GM19455 (cell line): Measurements from ENCODE around the gene DENND5A.

Experiments
- ATAC-seq: cut with Tn5 transposase; IDR thresholded peaks from one replicate; pipeline ENCODE4 v1.9.1; 2021; ENCODE audit not compliant: unreplicated experiment

Gene DENND5A

DNA sequence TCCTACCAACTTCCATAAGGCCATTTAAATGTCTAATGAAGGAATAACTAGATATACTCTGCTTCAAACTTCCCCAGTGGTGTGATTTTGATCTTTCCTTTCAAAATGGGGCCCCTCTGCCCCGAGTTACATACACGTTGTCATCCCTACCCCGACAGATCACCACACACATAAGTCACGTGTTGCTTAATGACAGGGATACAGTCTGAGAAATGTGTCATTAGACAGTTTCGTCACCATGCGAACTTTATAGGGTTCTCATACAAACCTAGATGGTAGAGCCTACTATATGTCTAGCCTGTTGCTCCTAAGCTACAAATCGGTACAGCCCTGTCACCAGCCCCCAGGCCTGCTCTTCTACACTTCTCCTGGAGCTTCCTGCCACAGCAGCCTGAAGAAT lies 124.0 kb downstream of the DENND5A start:
- no peak for ATAC-seq

DNA sequence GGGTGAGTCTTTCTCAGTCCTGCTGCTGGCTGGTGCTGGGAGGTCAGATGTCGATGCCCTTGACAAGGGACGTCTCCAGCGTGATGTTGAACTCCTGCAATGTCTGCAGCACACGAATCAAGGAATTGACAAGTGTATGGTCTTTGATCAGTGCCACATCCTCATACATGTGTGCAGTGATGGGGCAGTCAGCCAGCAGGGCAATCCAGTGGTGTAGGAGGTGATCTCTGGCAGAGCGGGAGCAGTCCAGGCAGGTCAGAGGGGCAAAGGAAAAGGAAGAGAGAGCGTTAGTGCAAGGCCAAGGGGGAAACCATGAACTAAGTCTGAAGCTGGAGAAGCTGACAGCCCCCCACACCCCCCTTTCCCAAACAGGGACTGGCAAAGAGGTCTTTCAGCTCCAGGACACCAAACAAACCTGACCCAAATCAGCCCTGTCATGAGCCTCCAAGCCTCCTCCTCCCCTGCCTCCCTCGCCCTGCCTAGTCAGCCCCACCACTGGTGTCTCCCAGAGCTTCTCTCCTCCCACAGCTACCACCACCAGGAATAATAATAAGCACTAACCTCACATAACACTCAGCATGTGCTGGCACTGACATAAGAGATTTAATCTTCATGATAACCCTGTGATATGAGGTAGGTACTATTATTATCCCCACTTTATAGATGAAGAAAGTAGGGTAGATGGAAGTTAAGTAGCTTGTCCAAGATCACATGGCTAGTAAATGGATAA lies 125.4 kb downstream of the DENND5A start:
- no peak for ATAC-seq

DNA sequence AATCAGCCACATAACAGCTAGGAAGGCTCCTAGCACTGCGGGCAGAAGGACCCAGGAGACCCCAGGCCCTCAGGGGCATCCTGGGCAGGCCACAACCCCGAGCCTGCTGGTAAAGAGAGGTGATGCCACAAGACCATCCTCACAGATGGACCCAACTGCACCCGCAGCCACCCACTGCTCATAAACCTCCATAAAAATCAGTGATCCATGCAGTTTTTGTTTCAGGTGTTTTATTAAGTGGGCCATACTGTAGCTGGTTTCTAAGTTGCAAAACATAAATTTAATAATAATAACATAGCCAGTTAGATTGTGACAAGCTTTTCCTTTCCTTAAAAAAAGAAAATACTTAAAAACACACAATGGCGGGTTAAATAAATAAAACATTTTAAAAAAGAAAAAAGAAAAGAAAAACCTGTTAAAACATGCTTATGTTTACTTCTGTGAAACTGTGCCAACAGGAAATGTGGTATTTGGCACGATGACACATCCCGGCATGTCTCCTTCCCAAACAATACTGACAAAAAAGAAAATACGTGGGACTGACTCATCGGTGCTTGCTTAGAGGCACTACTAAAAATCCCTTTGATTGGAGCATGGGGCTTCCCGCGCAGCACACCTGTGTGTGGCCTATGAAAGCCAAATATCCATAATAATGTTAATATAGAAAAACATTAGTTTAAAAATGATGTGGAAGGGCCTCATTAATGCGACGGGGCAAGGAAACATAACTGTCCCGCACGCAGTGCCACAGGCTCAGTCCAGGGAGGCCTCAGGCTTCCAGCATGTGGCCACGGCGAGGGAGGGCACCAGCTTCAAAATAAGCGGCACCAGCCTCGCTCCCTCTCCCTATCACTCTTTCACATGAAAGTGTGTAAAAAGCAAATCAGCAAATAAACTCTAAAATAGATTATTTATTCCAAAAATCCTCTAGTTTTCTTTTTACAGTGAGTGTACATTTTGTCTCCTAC lies 126.3 kb downstream of the DENND5A start:
- ATAC-seq = no peak

DNA sequence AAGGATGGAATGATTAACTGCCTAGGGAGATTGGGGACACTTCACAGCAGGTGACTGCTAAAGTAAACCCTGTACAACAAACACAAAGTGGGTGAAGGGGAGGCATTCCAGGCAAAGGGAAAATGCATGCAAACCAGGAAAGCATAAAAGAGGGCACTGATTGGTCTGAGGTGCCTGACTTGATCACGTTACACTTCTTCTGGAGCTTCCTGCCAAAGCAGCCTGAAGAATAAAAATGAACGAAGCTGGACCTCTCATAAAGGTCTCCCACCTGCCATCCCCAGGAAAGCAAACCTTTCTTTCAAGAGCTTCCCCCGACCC lies 127.1 kb downstream of the DENND5A start:
- ATAC-seq = no peak

DNA sequence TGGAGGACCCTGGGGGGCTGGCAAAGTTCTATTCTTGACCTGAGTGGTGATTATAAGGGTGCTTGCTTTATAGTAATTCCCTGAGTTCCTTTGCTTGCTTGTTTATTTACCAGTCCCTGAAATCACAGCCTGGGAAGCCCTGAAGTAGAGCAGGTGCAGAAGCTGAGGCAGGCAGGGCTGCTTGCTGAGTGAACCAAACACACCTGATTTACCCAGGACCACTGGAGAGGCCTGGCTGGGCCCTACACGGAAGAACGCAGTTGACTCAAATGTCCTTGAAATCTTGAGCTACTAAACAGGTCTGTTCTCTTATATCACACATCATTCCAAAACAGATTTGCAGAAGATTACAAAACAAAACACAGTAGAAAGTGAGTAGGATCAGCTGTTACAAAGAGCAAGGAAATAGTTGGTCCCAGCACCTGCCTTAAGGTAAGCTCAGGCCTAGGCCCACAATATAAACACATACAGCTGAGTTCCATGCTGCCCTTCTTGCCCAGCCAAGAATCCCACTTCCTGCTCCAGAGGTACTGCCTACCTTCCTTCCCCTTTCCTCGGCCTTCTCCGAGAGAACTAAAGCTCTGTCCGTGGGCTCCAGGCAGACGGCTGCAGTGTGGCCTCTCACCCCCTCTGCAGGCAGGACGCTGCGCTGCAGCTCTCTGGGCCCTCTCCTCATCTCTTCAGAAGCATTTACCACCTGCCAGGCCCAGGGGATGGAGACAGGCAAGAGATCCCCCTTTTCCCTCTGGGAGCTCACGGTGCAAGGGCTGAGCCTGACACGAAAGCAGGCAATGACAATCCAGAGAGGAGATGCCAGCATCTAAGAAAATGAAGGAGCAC lies 127.6 kb downstream of the DENND5A start:
- ATAC-seq = no peak

DNA sequence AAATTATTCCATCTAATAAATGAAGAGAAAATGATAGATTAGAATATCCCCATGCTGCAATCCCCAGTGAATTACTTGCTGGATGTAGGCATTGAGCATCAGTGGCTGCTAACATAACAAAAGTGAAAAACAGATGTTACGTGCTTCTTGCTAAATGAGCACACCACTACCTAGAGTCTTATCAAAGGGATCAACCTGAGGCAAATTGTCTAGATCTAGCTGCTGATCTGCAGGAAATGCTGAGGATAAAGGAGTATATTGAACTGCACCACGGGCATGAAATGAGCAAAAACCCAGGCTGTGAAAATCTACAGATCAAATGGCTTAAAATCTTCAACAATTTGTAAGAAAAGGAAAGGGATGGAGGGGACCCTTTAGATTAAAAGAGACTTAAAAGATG lies 128.4 kb downstream of the DENND5A start:
- ATAC-seq = no peak

DNA sequence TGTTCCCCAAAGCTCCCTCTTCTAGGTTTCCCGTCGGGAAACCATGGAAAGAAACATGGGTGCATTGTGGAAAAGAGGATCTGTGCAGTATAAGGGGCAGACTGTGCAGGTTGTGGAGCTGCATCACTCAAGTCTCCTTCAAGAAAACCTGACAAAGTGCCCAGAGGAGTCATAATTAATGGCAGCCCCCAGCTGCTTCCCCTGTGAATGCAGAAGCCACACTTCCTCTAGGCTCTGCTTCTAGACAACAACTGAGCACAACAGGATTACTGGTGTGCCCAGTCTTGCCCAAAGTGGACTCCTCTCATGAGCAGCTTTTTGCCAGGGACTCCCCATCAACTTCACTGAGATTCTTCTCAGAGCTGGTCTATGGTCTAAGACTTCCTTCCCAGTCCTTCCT lies 131.2 kb downstream of the DENND5A start:
- no peak for ATAC-seq

DNA sequence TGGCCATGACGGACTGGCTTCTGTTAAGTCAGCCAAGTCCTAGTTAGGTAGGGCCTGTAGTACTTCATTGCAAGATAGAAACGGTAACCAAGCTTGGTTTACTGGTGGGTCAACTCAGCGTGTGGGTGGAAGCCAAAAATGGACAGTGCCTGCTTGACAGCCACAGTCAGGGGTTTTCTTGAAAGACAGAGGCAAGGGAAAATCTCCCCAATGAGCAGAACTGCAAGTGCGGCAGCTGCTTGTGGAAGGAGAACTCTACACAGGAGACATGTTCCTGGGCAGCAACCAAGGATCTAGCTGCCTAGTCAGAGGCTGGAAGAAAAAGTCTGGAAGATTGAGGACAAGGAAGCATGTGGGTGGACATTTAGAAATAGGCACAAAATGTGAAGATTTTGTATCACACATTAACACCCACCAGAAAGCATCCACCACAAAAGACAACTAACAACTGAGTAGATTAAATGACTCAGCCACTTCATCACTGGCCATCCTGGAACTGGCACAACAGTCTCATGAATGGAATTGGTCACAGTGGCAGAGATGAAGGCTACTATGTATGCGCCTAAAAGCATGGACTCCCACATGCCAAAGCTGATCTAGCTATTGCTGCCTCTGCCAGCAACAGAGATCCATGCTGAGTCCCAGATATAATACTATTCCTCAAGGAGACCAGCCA lies 132.8 kb downstream of the DENND5A start:
- no peak for ATAC-seq

DNA sequence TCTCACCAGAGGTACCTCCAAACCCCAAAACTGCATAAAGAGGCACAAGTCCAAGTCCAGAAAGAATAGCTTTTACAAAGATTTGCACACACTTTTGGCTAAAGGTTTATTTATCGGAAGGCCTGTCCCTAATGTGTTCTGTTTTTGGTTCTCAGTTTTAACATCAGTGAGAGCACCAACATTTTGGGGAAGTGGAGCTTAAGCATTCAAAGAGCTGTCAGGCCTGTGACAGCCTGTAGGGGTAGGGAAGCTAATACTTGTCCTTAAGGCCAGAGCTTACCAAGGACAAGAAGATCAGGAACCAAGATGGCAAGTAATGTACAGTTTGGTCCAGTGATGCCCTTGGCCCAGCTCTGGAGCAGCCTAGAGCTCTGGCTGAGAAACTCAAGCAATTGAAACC lies 134.9 kb downstream of the DENND5A start:
- no peak for ATAC-seq

DNA sequence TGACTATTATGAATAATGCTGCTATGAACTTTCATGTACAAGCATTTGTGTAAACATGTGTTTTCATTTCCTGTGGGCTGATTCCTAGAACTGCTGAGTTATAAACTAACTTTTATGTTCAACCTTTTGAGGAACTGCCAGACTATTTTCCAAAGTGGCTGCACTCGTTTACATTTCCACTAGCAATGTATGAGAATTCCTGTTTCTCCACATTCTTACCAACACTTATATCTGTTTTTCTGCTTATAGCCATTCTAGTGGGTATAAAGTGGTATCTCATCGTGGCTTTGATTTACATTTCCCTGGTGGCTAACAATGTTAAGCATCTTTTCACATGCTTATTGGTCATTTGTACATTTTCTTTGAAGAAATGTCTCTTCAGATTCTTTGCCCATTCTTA lies 138.5 kb downstream of the DENND5A start:
- no peak for ATAC-seq

DNA sequence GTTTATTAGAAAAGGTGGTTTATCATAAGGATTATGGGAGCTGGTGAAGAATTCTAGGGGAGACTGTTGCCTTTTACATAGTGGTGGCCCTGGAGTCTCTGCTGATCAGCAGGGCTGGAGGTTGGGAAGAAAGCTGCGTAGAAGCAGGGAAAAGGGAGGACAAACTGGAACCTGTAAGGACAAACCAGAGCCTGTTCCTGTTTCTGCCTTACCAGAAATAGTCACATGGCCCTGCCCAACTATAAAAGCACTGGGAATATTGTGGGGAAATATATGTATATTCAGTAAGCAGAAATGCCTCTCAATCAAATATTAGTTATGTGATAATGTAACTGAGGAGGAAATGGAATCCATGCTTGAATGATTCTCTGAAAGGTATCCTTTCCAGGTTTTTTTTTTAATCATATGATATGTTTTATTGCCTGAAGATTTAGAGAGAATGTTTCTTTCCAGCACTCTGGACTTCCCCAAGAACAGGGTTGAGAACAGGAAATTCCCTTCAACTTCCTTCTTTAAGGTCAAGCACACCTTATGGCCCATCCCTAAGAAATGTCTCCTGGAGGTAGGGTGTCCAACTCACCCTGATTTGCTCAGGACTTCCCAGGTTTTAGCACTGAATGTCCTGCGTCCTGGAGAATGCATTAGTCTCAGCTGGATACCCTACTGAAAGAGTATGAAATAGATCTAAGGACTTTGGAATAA lies 139.8 kb downstream of the DENND5A start:
- no peak for ATAC-seq

DNA sequence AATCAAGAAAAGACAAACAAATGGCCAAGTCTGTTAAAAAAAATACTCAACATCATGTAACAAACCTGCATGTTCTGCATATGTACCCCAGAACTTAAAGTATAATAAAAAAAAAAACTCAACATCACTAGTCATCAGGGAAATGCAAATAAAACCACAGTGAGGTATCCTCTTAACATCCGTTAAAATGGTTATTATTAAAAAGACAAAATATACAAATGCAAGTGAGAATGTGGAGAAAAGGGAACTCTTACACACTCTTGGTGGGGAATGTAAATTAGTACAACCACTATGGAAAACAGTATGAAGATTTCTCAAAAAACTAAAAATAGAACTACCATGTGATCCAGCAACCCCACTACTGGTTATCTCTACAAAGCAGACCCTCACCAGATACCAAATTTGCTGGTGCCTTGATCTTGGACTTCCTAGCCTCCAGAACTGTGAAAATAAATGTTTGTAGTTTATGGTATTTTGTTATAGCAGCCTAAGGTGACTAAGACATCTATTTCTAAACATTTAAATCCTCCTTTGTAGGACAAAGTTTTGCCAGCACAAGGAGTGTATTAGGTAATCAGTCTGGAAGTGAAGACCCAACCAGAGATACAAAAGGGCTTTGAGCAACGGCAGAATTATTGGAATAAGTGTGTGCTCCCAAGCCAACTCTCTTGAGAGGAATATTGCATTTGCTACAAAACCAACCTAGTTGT lies 141.4 kb downstream of the DENND5A start:
- ATAC-seq = no peak

DNA sequence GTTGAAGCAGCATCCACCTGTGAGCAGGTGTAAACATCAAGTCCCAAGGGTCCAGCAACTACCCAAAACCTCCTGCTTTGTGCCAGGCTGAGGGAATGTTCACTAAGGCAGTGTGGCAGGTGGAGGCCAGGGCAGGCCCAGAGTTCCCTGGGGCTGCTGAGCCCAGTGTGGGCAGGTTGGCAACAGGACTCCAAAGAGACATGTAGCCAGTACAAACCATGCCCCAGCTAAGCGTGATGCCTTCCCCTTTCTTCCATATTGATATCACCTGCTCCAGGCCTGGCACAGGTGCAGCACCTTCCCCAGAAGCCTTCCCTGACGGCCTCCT lies 143.7 kb downstream of the DENND5A start:
- no peak for ATAC-seq

DNA sequence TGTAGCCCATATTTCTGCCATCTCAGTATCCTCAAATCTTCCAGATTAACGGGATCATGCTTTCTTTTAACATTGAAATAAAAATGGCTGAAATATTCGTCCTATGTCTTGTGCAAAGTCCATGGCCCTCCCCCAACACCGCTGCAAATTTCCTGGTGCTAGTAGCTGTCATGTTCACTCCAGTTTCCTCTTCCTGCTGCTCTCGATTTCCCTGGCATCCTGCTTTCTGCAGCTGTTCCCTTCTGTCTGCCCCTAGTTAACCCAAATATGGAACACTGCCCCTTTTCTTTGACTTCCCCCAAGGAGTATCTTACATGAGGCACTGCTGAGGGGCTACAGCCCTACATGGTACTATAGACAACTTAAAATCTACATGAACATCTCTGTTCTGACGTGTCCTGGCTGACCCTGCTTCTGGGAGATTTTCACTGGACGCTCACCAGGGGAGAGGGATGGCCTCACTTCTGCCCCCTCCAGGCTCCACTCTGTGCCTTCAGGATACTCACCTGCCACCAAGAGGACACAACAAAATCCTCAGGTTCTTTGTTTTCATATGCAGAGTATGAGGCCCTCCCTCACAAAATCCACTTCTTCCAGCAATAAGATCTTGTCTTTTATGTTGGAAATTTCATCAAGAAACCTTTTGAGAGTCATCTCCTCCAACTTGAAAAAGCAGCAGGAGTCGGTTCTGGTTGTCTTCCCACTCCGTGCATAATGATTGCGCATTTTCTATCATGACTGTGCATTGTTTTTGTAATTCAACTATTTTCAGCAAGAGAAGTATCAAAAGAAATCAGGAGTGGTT lies 144.3 kb downstream of the DENND5A start:
- ATAC-seq = no peak

DNA sequence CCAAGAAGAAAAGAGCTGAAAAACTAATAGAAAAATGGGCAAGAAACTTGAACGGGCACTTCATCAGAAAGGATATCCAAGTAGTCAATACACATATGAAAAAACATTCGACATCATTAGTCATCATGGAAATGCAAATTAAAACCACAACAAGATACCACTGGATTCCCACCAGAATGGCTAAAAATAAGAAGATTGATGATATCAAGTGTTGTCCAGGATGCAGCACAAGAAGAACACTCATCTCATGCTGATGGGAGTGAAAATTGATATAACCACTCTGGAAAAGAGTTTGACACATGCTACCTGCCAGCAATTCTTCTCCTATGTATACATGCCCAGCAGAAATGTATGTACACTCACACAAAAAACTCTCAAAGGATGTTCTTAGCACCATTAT lies 146.9 kb downstream of the DENND5A start:
- ATAC-seq = no peak

DNA sequence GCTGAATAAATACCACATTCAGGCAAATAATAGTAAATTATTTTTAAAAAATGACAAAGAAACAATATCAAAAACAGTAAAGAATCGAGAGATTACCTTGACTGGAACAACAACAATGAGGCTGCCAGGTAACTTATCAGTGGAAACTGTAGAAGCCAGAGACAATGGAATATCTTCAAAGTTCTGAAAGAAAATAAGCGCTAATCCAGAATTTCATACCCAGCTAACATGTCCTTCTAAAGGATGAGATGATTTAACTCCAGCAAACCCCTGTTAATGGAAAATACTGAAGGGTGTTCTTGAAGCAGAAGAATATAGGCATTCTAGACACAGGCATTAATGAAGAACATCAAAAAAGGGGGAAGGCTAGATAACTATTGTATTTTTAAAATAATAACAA lies 153.1 kb downstream of the DENND5A start:
- no peak for ATAC-seq

DNA sequence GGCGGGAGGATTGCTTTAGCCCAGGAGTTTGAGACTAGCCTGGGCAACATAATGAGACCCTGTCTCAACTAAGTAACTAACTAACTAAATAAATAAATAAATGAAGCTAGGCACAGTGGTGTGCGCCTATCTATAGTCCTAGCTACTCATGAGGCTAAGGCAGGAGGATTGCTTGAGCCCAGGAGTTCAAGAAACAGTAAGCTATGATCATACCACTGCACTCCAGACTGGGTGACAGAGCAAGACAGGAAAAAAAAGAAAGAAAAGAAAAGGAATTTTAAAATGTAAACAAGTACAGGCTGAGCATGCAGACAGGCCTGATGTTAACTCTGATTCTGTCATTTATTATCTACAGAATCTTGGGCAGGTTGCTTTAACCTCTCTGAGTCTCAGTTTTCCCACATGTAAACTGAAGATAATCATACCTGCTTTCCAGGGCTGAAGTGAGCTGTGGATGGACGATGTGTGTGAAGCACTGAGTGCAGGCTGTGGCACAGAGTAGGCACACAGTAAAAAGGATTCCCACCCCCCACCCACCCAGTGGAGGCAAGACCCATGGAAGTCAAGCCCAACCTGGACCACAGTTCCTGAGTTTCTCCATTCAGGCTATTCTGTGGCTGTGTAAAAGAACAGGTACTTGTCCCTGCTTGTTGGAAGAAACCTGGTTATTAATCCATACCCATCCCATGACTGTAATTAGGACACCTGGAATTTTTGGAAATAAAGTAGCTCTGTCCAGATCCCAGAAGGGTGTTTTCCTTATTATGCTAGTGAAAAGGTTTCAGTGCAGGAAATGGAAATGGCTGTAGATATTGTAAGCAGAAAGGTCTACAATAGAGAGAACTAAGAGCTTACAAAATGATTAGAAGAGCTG lies 155.1 kb downstream of the DENND5A start:
- ATAC-seq = no peak

DNA sequence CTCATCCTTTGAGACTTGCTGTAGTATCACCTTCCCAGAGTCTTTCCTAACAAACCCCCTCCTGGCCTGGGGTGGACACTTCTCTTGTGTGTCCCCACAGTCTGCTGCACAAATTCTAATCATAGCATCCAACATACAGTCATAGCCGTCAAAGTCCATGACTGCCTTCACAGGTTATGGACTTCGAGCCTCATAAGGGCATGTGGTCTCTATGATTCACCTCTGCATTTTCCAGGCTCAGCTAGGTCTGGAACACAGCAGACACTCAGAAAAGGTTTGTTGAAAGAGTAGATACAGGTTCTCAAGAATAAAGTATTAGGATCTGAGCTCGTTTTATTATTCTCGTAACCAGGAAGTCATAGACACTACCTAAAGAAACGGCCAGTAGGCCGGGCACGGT lies 160.6 kb downstream of the DENND5A start:
- no peak for ATAC-seq
